ENCODE data around the gene KRT4. TPM values are rescaled to one million over a fixed set of nuclear protein-coding genes. Genes with fewer than 3 reads are reported as not detected.
"Not testable (repeated sequence)": the region's sequence is repeated elsewhere in the genome, so short reads cannot be mapped to it uniquely, and the experiment has no call there.

Gene KRT4
- polyA plus RNA-seq, 12 donors = 0.23 to 677 (median 88.5) TPM; not detected in 6

GRCh38 chr12:52808573-52809160, 5.2 kb downstream of the KRT4 start:
- DNase-seq = no peak

DNA sequence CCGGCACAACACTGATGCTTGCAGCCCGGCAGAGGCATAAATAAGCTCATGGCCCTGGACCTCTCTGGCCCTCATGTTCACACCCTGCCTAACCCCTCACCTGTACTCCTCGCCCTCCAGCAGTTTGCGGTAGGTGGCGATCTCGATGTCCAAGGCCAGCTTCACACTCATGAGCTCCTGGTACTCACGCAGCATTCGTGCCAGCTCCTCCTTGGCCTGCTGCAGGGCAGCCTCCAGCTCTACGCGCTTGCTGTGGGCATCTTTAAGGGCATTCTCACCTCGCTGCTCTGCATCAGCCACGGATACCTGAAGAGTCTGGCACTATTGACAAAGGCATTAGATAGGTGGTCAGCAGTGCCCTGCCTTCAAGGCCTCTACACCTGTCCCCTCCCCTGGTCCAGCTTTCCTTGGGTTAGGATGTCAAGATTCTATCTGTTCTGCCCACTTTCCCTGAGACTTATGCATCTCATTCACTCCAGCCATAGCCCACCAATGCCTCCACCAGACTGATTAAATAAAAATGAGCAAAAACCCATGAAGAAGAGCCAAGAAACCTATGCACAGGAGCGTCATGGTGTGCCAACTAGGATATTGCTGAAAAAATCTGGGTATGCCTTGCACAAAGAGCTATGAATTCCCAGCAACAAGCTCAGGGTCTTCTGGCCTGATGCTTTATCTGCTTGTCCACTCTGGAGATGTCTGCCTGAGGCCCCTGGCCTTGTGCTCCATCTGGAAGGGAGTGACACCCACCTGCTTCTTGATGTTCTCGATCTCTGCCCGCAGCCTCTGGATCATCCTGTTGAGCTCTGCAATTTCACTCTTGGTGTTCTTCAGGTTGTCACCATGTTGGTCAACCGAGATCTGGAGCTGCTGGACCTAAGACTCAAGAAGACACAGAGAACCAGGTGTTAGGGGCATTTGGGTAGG, 6.1 kb downstream of the KRT4 start:
- no peak for DNase-seq

DNA sequence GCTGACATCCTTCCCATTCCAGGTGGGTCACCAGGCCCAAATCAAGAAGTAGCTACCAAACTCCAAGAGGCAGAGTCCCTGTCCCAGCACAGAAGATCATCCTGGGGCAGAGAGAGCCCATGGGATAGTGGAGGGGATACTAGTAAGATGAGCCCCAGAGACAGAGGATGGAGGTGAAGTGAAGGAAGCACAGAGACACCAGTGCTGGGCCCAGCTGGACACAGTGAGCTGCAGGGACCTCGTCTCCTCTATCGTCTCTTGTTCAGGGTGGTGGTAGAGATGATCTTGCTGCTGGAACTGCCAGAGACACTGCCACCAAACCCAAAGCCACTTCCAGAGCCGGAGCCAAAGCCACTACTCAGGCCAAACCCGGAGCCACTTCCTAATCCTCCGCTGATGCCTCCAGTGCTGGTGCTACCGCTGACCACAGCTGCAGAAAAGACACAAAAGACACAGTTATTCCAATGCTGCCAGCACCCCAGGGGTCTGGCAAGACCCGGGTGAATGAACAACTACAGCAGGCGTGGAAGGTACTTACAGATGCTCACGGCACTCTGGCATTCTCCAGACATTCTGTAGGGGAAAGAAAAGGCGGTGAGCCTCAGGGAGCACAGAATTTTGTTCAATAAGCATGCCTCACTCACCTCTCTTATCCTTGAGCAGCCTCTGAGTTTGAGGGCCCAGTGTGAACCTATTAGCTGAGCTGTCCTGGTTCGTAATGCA, 6.9 kb downstream of the KRT4 start:
- DNase-seq = no peak

GRCh38 chr12:52806169-52806811, 7.6 kb downstream of the KRT4 start:
- DNase-seq = no peak

DNA sequence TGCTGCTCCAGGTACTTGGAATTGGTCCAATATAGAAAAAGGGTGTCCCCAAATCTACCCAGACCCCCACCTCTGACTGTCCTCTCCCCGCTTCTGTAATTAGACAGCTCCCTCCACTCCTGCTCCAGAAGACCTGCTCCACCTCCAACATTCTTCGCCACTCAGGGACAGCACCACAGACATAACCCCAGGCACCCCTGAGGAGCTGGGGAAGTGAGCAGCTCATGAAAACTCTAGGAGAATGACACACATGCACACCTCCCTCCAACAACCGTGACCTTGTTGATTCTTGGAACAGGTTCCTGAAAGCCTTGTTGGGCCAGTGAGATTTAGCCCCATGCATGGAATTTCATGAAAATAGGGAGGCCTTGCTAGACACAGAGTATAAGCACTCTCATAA, 8.2 kb downstream of the KRT4 start:
- DNase-seq = no peak

DNA sequence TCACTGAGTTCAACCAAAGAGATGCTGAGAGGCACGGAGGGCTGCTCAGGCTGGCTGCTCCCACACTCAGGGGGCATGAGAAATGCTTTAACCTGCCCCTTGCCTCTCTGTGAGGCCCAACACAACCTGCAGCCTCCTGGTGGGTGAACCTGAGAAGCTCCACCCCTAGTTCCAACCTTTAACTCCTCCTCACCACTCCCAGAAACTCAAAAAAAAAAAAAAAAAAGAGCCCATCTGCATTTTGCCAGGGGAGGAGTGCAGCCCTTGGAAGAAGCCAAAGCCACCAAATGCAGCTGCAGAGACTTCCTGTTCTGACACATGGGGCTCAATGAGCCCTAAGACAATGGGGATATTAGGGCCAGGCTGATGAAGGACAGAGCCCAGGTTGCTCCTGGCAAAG, 8.9 kb downstream of the KRT4 start:
- no peak for DNase-seq

DNA sequence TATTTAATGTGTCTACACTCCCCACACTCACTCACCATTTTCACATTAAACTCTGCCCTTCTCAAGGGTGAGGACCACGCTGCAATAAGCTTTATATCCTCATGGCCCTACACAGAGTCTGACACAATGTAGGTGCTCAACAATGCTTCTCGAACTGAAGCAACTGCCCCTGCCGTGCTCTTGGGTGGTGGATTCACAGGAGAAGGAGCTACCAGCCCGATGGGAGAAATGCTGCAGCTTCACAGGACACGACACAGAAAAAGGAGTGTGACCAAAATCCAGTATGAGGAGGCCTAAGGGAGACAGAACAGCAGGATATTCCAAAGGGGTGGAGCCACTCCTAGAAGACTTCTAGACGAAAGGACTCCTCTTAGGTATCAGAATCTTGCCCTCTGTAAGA, 11.5 kb downstream of the KRT4 start:
- no peak for DNase-seq

DNA sequence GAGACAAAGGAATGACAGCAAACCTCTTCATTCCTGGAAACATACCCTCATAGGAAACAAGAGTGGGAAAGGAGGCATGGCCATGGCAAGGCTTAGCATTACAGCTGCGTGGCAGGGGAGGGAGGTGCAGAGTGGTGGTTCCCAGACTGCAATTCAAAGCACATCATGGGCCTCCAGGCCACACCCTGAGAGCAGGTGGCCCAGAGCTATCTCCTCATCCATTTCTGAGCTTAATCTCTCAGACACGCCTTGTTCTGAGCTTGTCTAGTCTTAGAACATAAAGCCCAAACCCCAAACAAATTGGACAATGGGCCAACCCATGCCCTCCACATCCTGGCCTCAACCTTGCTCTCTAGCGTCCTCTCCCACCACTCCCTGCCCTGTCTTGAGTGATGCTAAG, 12.1 kb downstream of the KRT4 start:
- DNase-seq = no peak

GRCh38 chr12:52800259-52800917, 13.5 kb downstream of the KRT4 start:
- DNase-seq = no peak

- no peak for DNase-seq
These were observed 14.3 kb downstream of the KRT4 start for GRCh38 chr12:52799505-52800211.

DNA sequence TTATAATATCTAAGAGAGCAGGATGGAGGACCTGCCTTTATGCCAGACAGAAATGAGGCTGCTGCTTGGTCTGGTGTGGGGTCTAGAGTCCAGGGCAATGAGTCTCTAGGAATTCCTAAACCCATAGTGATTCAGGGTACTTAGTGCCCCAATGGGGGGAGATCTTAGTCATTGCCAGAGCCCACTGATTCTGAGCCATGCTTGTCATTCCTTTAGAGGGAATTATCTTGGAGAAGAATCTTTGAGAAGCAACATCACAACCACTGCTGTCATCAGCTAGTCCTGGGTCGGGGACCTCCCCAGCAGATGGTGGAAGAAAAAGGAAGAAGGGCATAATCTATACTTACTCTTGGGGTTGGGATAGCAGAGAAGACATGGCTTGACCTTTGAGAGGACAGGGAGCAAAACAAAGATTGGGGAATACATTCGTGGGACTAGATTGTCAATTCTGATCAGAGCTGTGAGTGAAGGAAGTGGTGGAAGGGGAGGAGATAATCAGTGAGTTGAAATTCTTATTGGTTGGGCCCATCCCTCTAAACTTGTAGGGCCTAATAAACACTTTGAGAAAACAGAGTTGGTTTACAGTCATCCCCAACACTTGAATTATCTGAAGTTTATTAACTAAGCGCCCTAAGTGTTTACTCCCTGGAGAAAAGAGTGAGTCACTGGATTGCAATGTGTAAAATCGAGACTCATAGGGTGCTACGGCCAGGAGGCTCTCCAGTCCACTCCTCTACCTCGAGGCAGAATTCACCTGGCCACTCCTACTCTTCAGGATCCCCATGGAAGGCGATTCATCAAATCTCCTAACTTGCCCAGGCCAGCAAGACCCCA, 15.0 kb downstream of the KRT4 start:
- no peak for DNase-seq

GRCh38 chr12:52798003-52798670, 15.8 kb downstream of the KRT4 start:
- no peak for DNase-seq

DNA sequence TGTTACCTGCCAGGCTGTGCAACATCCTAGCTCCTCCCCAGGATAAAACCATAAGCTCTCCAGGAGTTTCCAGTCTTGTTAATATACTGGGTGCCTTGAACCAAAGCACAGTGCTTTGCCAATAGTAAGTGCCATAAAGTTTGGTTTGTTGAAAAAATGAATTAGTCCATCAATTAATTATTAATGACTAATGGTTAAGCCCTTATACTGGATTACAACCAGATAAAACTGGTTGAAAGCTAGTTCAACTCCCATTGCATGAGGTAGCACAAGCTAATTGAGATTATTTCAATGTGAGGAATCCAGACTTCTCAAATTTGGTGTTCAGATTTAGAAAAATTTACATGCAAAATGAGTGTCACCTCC, 16.4 kb downstream of the KRT4 start:
- no peak for DNase-seq

DNA sequence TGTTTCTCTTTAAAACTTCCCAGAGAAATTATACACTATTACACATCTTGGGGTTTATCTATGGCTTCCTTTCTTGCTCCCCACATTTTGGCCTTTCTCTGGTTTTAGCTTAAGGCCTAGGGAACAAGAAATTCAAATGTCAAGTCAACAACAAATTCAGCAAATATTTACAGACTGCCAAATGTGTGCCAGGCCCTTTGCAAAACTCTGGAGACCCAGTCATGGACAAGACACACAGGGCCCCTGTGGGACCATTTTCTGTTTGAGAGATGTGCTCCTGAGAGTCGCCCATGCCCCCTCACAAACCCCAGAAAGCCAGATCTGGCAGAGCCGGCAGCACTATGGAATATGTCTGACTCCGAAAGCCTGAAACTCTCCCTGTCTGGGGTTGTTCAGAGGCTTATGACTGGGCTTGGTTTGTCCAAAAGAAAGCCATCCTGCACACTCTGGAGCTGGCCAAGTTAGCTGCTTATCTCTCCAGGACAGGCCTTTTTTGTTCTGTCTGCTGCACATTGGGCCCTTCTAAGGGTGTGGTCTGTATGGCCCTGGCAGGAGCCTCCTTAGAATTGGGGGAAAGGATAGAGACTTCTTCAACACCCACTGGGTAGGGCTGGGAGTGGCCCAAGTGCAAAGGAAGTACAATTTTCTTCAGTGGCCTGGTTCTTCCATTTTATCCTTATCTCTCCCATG, 16.9 kb downstream of the KRT4 start:
- DNase-seq = no peak

GRCh38 chr12:52796429-52796794, 17.5 kb downstream of the KRT4 start:
- DNase-seq = no peak

- DNase-seq = no peak
These were observed 18.1 kb downstream of the KRT4 start, which contains the start of gene KRT3 for GRCh38 chr12:52795694-52796428. Gene KRT3 (minus strand): TSS chr12:52796117. CDS start chr12:52796042, 75 bp downstream.

DNA sequence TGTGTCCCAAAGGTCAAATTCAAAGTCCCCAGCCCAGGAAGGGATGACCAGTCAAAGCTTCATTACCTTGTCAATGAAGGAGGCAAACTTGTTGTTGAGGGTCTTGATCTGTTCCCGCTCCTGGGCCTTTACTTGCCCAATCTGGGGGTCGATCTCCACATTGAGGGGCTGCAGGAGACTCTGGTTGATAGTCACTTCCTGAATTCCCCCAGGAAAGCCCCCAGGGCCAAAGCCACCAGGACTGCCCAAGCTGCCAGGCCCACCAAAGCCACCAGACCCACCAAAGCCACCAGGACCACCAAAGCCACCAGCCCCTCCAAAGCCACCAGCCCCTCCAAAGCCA, 18.6 kb downstream of the KRT4 start:
- DNase-seq = not testable (repeated sequence)
